A549 treated with AZD2906 at 1 μM for 4 hours (cell line): Measurements from ENCODE around the gene ARHGAP22. TPM values are rescaled to one million over a fixed set of nuclear protein-coding genes. Genes with fewer than 3 reads are reported as not detected.

Experiments
- total RNA-seq: library from RNA; stranded (reverse); fragments of 200-300 nt; extraction: Qiagen RNA extraction; gene quantifications from 5 replicates; pipeline ENCODE4 v1.2.3, GENCODE V29; 2022

Gene ARHGAP22
- total RNA-seq: 2.7 to 3.8 TPM (median 3.3 TPM) in 5 replicates

DNA sequence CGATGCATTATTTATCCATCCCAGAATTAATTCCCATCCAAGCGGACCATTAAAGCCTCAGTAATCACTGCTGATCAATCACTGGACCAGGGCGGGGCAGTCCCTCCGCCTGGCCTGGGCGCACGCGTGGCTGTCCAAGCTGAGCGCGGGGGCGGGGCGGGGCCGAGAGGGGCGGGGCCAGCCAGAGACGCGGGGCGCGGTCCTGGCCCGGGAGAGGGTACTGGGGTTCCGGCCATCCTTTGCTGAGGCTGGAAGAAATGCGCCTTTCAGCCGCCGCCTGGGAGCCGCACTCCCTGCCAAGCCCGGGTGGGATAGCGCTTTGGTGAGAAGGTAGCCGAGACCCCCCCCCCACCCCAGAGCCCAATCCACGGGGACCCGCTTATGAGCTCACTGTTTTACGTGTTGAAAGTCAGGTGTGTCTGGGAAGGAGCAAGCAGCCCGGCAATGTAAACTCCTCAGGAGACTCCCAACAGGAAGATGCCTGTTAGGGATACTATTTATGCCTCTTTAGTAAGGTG is at the start of gene ARHGAP22:
Gene ARHGAP22 (minus strand): TSS at position 83 of the 518 bp plus-strand sequence. CDS start 277 bp downstream, outside the sequence.

Other genes with a start within 250 kb of the ARHGAP22 start
- 0.03 to 0.11 TPM (median 0.06 TPM) in 4 of 5 replicates, not detected in the other for gene WDFY4, start 79.8 kb upstream of the ARHGAP22 start, total RNA-seq